IMR-90 (cell line): ENCODE measurements around the gene ITPK1. TPM values are rescaled to one million over a fixed set of nuclear protein-coding genes. Genes with fewer than 3 reads are reported as not detected.

ENCODE experiments used
- ATAC-seq: fragments of 200-7000 bp; cut with Tn5 transposase; 2 replicates; pipeline ENCODE4 v1.9.1; 2020; ENCODE audit warnings: low read depth, mild to moderate bottlenecking, moderate library complexity
- BruUV-seq: library from RNA; stranded (reverse); fragments of 400-500 nt; replicated peaks from 2 replicates; lab custom pipeline; 2021; lab: Mats Ljungman, UMichigan
- CTCF ChIA-PET: fragments of 300-600 bp; formaldehyde crosslinking; extraction: SDS; loops from one replicate; lab custom pipeline; 2021; ENCODE audit warnings: antibody characterized with exemption; lab: Yijun Ruan, JAX
- POLR2A ChIA-PET: fragments of 300-600 bp; sonication (Branson Sonifier 250); formaldehyde crosslinking; loops from one replicate; lab custom pipeline; 2022; ENCODE audit warnings: antibody characterized with exemption; ENCODE audit not compliant: unreplicated experiment; lab: Charles Lee
- DNase-seq: peaks from one replicate; pipeline ENCODE4 v3.0.0; 2013
- H2AFZ ChIP-seq: replicated peaks from 2 replicates; pipeline ENCODE3; 2013; ENCODE audit warnings: low read length, mild to moderate bottlenecking; ENCODE audit not compliant: poor library complexity
- H2AK5ac ChIP-seq: 2 replicates; pipeline ENCODE4 v1.6.1; 2013; ENCODE audit warnings: low read depth, low read length, inconsistent platforms
- H2AK9ac ChIP-seq: replicated peaks from 2 replicates; pipeline ENCODE3; 2013; ENCODE audit warnings: mild to moderate bottlenecking, low read depth, low read length, moderate library complexity; ENCODE audit not compliant: poor library complexity
- H2BK120ac ChIP-seq: 2 replicates; pipeline ENCODE4 v1.6.1; 2013; ENCODE audit warnings: low read depth, low read length, inconsistent platforms
- H2BK15ac ChIP-seq: 3 replicates; pipeline ENCODE4 v1.6.1; 2013; ENCODE audit warnings: low read depth, low read length, inconsistent platforms
- H2BK20ac ChIP-seq: 2 replicates; pipeline ENCODE4 v1.6.1; 2013; ENCODE audit warnings: low read depth, mild to moderate bottlenecking, inconsistent platforms, low read length, moderate library complexity
- H2BK5ac ChIP-seq: 2 replicates; pipeline ENCODE4 v1.6.1; 2013; ENCODE audit warnings: mild to moderate bottlenecking, low read depth, low read length, inconsistent platforms; ENCODE audit not compliant: poor library complexity, severe bottlenecking
- H3K14ac ChIP-seq: replicated peaks from 2 replicates; pipeline ENCODE4 v1.6.1; 2013; ENCODE audit warnings: low read depth, low read length, inconsistent platforms
- H3K18ac ChIP-seq: 2 replicates; pipeline ENCODE4 v1.6.1; 2013; ENCODE audit warnings: low read depth, low read length, control low read depth
- H3K23ac ChIP-seq: 2 replicates; pipeline ENCODE4 v1.6.1; 2013; ENCODE audit warnings: low read depth, low read length, inconsistent platforms
- H3K27ac ChIP-seq: 2 replicates; pipeline ENCODE4 v1.5.1; 2013; ENCODE audit warnings: mild to moderate bottlenecking, control low read depth, low read length; ENCODE audit not compliant: insufficient read depth
- H3K27me3 ChIP-seq: 2 replicates; pipeline ENCODE4 v1.6.1; 2013; ENCODE audit warnings: low read length; ENCODE audit not compliant: control insufficient read depth, insufficient read depth
- H3K36me3 ChIP-seq: 2 replicates; pipeline ENCODE4 v1.6.1; 2013; ENCODE audit warnings: low read length, mixed read lengths; ENCODE audit not compliant: control insufficient read depth, insufficient read depth
- H3K4ac ChIP-seq: 2 replicates; pipeline ENCODE4 v1.6.1; 2013; ENCODE audit warnings: low read depth, low read length, inconsistent platforms
- H3K4me1 ChIP-seq: 2 replicates; pipeline ENCODE4 v1.6.1; 2013; ENCODE audit warnings: low read length, mixed read lengths; ENCODE audit not compliant: control insufficient read depth, insufficient read depth
- H3K4me2 ChIP-seq: 2 replicates; pipeline ENCODE4 v1.6.1; 2013; ENCODE audit warnings: low read depth, mild to moderate bottlenecking, control low read depth, low read length, moderate library complexity
- H3K4me3 ChIP-seq: 2 replicates; pipeline ENCODE4 v1.5.1; 2013; ENCODE audit warnings: low read depth, mild to moderate bottlenecking, control low read depth, low read length, moderate library complexity; ENCODE audit not compliant: insufficient read depth
- H3K56ac ChIP-seq: 2 replicates; pipeline ENCODE4 v1.6.1; 2013; ENCODE audit warnings: low read length, inconsistent platforms; ENCODE audit not compliant: insufficient read depth; ENCODE audit errors: extremely low read depth
- H3K79me1 ChIP-seq, 2 experiments: 2 replicates each; pipeline ENCODE4 v1.6.1; 2013; ENCODE audit warnings: low read length in 2 of 2, inconsistent platforms in 1 of 2, low read depth in 1 of 2
- H3K9ac ChIP-seq: 2 replicates; pipeline ENCODE4 v1.6.1; 2013; ENCODE audit warnings: low read depth, low read length, control low read depth
- H3K9me1 ChIP-seq: 2 replicates; pipeline ENCODE4 v1.6.1; 2013; ENCODE audit warnings: low read length, inconsistent platforms; ENCODE audit not compliant: insufficient read depth
- H3K9me3 ChIP-seq: 2 replicates; pipeline ENCODE4 v1.6.1; 2013; ENCODE audit warnings: low read length; ENCODE audit not compliant: control insufficient read depth, insufficient read depth
- H4K20me1 ChIP-seq: 2 replicates; pipeline ENCODE4 v1.6.1; 2013; ENCODE audit warnings: low read length, inconsistent platforms; ENCODE audit not compliant: insufficient read depth
- H4K5ac ChIP-seq: 2 replicates; pipeline ENCODE4 v1.6.1; 2013; ENCODE audit warnings: mild to moderate bottlenecking, low read depth, low read length, control low read depth
- H4K8ac ChIP-seq, 2 experiments: 2 replicates each; pipeline ENCODE4 v1.6.1; 2013; ENCODE audit warnings: low read depth in 2 of 2, low read length in 2 of 2, control low read depth in 1 of 2, inconsistent platforms in 1 of 2
- H4K91ac ChIP-seq: 2 replicates; pipeline ENCODE4 v1.6.1; 2013; ENCODE audit warnings: low read depth, low read length, inconsistent platforms; ENCODE audit not compliant: insufficient read depth
- BHLHE40 ChIP-seq: fragments of 150-350 bp; IDR thresholded peaks from 2 replicates; pipeline ENCODE4 v1.6.1; 2016; ENCODE audit warnings: mild to moderate bottlenecking, low read depth, low read length
- CEBPB ChIP-seq: IDR thresholded peaks from 2 replicates; pipeline ENCODE4 v1.6.1; 2012; ENCODE audit warnings: low read depth, low read length, improper control_type of control experiment
- CHD1 ChIP-seq: IDR thresholded peaks from 2 replicates; pipeline ENCODE4 v1.6.1; 2012; ENCODE audit warnings: low read depth, low read length, improper control_type of control experiment
- CTCF ChIP-seq: conservative IDR thresholded peaks from 2 replicates; pipeline ENCODE4 v1.5.1; 2012; ENCODE audit warnings: mild to moderate bottlenecking, low read depth, low read length, improper control_type of control experiment
- ELK1 ChIP-seq: fragments of 150-350 bp; IDR thresholded peaks from 2 replicates; pipeline ENCODE4 v1.6.1; 2016; ENCODE audit warnings: low read depth, mild to moderate bottlenecking, low read length, moderate library complexity, borderline replicate concordance
- FOS ChIP-seq: fragments of 150-350 bp; IDR thresholded peaks from 2 replicates; pipeline ENCODE4 v1.6.1; 2016; ENCODE audit warnings: low read depth, low read length
- MAFK ChIP-seq: IDR thresholded peaks from 2 replicates; pipeline ENCODE4 v1.6.1; 2012; ENCODE audit warnings: low read depth, low read length, improper control_type of control experiment
- MAZ ChIP-seq: IDR thresholded peaks from 2 replicates; pipeline ENCODE4 v1.6.1; 2012; ENCODE audit warnings: low read depth, mild to moderate bottlenecking, low read length, improper control_type of control experiment, moderate library complexity, borderline replicate concordance
- MXI1 ChIP-seq: IDR thresholded peaks from 2 replicates; pipeline ENCODE4 v1.6.1; 2012; ENCODE audit warnings: low read depth, mild to moderate bottlenecking, low read length, moderate library complexity, borderline replicate concordance
- NFE2L2 ChIP-seq: fragments of 150-350 bp; IDR thresholded peaks from 2 replicates; pipeline ENCODE4 v1.6.1; 2016; ENCODE audit warnings: low read depth, mild to moderate bottlenecking, low read length
- POLR2A ChIP-seq: IDR thresholded peaks from 2 replicates; pipeline ENCODE4 v1.6.1; 2012; ENCODE audit warnings: mild to moderate bottlenecking, low read depth, low read length
- RAD21 ChIP-seq: IDR thresholded peaks from 2 replicates; pipeline ENCODE4 v1.6.1; 2012; ENCODE audit warnings: low read length, improper control_type of control experiment
- RCOR1 ChIP-seq: IDR thresholded peaks from 2 replicates; pipeline ENCODE4 v1.6.1; 2012; ENCODE audit warnings: mild to moderate bottlenecking, low read length, improper control_type of control experiment; ENCODE audit not compliant: insufficient replicate concordance
- RFX5 ChIP-seq: IDR thresholded peaks from 2 replicates; pipeline ENCODE4 v1.8.0; 2012; ENCODE audit warnings: low read depth, mild to moderate bottlenecking, low read length, moderate library complexity
- SMC3 ChIP-seq: fragments of 150-350 bp; IDR thresholded peaks from 2 replicates; pipeline ENCODE4 v1.6.1; 2016; ENCODE audit warnings: low read depth, mild to moderate bottlenecking, antibody characterized with exemption, low read length, moderate library complexity
- USF2 ChIP-seq: fragments of 150-350 bp; IDR thresholded peaks from 2 replicates; pipeline ENCODE4 v1.6.1; 2017; ENCODE audit warnings: mild to moderate bottlenecking, antibody characterized with exemption, low read length, low read depth
- WGBS, 2 experiments: methylation state at CpG; one replicate each; pipeline versions ENCODE4 v1.1.5 to v1.1.7; 2013; ENCODE audit warnings: missing lambda C conversion rate in 2 of 2; ENCODE audit not compliant: insufficient read length in 1 of 2; ENCODE audit errors: extremely low coverage in 2 of 2; 5-methylcytosine and 5-hydroxymethylcytosine counted together
- dilution Hi-C: fragments of 300-500 bp; cut with HindIII; formaldehyde crosslinking; loops from one replicate; pipeline ENCODE4 v1.14.3; 2018; ENCODE audit warnings: low sequenced_read_pairs; ENCODE audit not compliant: unreplicated experiment
- in situ Hi-C: fragments of 300-500 bp; cut with MboI; formaldehyde crosslinking; loops from 3 replicates; pipeline ENCODE4 v1.14.3; 2019; ENCODE audit warnings: low sequenced_read_pairs, inconsistent platforms, mixed read lengths
- intact Hi-C: fragments of 100-400 bp; cut with micrococcal nuclease; formaldehyde crosslinking; loops from 2 replicates; pipeline ENCODE4 v1.10.0; 2022
- polyA plus RNA-seq, 3 experiments: library from polyadenylated mRNA; depleted of rRNA; stranded (reverse); fragments of >200 nt; gene quantifications; 2 replicates each; pipeline ENCODE4 v1.2.3, GENCODE V29; 2012; ENCODE audit warnings: low replicate concordance in 1 of 3
- total RNA-seq: library from RNA; depleted of rRNA; stranded (reverse); fragments of >200 nt; gene quantifications from 2 replicates; pipeline ENCODE4 v1.2.3, GENCODE V29; 2012

The ITPK1 gene
- total and polyA plus RNA-seq, 2 of the 4 experiments (the other 2 are of a cell fraction) = 21.7 to 26.9 TPM

- H2BK15ac ChIP-seq = no peak overlapping the region
- H3K27ac ChIP-seq = no peak overlapping the region
- ATAC-seq (no peak), DNase-seq (no peak)
- H3K4me1 ChIP-seq = peaks cover 2% of the 10 kb centered on the region; the same call in 1 of the 2 replicates
- no peak overlapping the region for H3K4me2 ChIP-seq
- H3K18ac ChIP-seq = no peak overlapping the region
- H3K27me3 ChIP-seq = no peaks in the 10 kb centered on the region
- H2BK120ac ChIP-seq = no peak overlapping the region
- no peak overlapping the region for H2BK20ac ChIP-seq
- no peak overlapping the region for H3K14ac ChIP-seq
- intact Hi-C loops (no loop called here), in situ Hi-C loops (no loop called here), dilution Hi-C loops (no loop called here)
- no peak overlapping the region for H3K23ac ChIP-seq
- H3K56ac ChIP-seq = no peak overlapping the region
- no TSS peak for BruUV-seq
- no peak overlapping the region for H2AK9ac ChIP-seq
- no peaks in the 10 kb centered on the region; the same call in 1 of the 2 replicates for H3K9me1 ChIP-seq
- H4K20me1 ChIP-seq = peaks cover 10% of the 10 kb centered on the region
- H3K4me3 ChIP-seq = no peak overlapping the region
- 60% methylated on average over 2 of the region's 9 CpGs; no CpG with 5 or more reads in 1 of the 2 experiments for WGBS, 2 experiments
- peaks cover 0 to 3% of the 10 kb centered on the region in 2 experiments; a peak in 1 of 4 replicates for H3K79me1 ChIP-seq
- no peak overlapping the region for H2BK5ac ChIP-seq
- no peaks in the 10 kb centered on the region for H3K36me3 ChIP-seq
- H4K5ac ChIP-seq = no peak overlapping the region
- no peak overlapping the region for H2AFZ ChIP-seq
- ChIA-PET POLR2A (no interaction called here), CTCF (interaction anchor here (0.6 to 0.8 kb wide), 2 partner anchors 14 to 44 kb away, joined by 3 read pairs; no protein-coding TSS in a partner anchor)
- H4K91ac ChIP-seq = no peak overlapping the region
- no peak overlapping the region for H3K9ac ChIP-seq
- H3K9me3 ChIP-seq = no peaks in the 10 kb centered on the region
- no peak overlapping the region for H2AK5ac ChIP-seq
- no peak overlapping the region for H3K4ac ChIP-seq
- TF ChIP-seq MXI1 = no peak
- no peak for TF ChIP-seq NFE2L2
- TF ChIP-seq BHLHE40 = no peak
- no peak for TF ChIP-seq FOS
- no peak for TF ChIP-seq MAFK
- TF ChIP-seq USF2 = no peak
- no peak for TF ChIP-seq RAD21
- TF ChIP-seq SMC3 = no peak
- TF ChIP-seq CHD1 = no peak
- no peak for TF ChIP-seq CTCF
- no peak for TF ChIP-seq MAZ
- no peak for TF ChIP-seq ELK1
- no peak for TF ChIP-seq RFX5
- no peak for TF ChIP-seq RCOR1
- TF ChIP-seq CEBPB = no peak
- no peak for TF ChIP-seq POLR2A
- H4K8ac ChIP-seq = no peak overlapping the region
Measured at GRCh38 chr14:93099643-93100042, 16.1 kb downstream of the ITPK1 start.
